Iris pigment epithelial cell (primary cell): ENCODE measurements around the gene ZNF207.
"Not testable (repeated sequence)": the region's sequence is repeated elsewhere in the genome, so short reads cannot be mapped to it uniquely, and the experiment has no call there.

Experiments used
- DNase-seq: peaks from one replicate; pipeline ENCODE4 v3.0.0-alpha.2; 2011; ENCODE audit warnings: low read depth

ZNF207 gene

GRCh38 chr17:32388613-32389459, 38.9 kb downstream of the ZNF207 start:
- peak; percentile 34 for DNase-seq

- no peak for DNase-seq
These were observed 43.9 kb downstream of the ZNF207 start for GRCh38 chr17:32393904-32394303.

GRCh38 chr17:32396343-32396742, 46.4 kb downstream of the ZNF207 start:
- no peak for DNase-seq

GRCh38 chr17:32398946-32399345, 49.0 kb downstream of the ZNF207 start:
- DNase-seq, result no peak

GRCh38 chr17:32410085-32410484, 60.1 kb downstream of the ZNF207 start:
- not testable (repeated sequence) for DNase-seq

- no peak for DNase-seq
These were observed 76.9 kb downstream of the ZNF207 start for GRCh38 chr17:32426894-32427293.

GRCh38 chr17:32429598-32429997, 79.6 kb downstream of the ZNF207 start:
- DNase-seq, result no peak
